CD4-positive, alpha-beta memory T cell (primary cell): Measurements from ENCODE around the gene IL26. TPM values are rescaled to one million over a fixed set of nuclear protein-coding genes. Genes with fewer than 3 reads are reported as not detected.
A peak's percentile ranks its signal among the peaks of the same experiment; 100 is the strongest.

Experiments used
- CTCF ChIA-PET: fragments of 350-600 bp; sonication (Branson Sonifier 250); formaldehyde crosslinking; loops from one replicate; lab custom pipeline; 2021; ENCODE audit warnings: inconsistent platforms; ENCODE audit not compliant: partially characterized antibody; lab: Charles Lee
- POLR2A ChIA-PET: fragments of 350-600 bp; sonication (Branson Sonifier 250); formaldehyde crosslinking; loops from one replicate; lab custom pipeline; 2021; ENCODE audit not compliant: partially characterized antibody; lab: Charles Lee
- DNase-seq, 5 donors: peaks; one replicate each; pipeline versions ENCODE4 v3.0.0 to v3.0.0-alpha.2; 2020 to 2022; ENCODE audit warnings: mixed read lengths in 1 of 5
- H3K27ac ChIP-seq: one replicate; pipeline ENCODE4 v1.7.0; 2013; ENCODE audit warnings: low read depth, low read length
- H3K27me3 ChIP-seq: 2 replicates; pipeline ENCODE4 v1.7.0; 2013; ENCODE audit warnings: mild to moderate bottlenecking, low read length, moderate library complexity; ENCODE audit not compliant: insufficient read depth
- H3K36me3 ChIP-seq: 2 replicates; pipeline ENCODE4 v1.7.0; 2013; ENCODE audit warnings: mild to moderate bottlenecking, low read length, moderate library complexity; ENCODE audit not compliant: insufficient read depth
- H3K4me1 ChIP-seq: 2 replicates; pipeline ENCODE4 v1.7.0; 2013; ENCODE audit warnings: mild to moderate bottlenecking, low read length, moderate library complexity; ENCODE audit not compliant: insufficient read depth
- H3K4me3 ChIP-seq, 2 donors: one replicate each; pipeline ENCODE4 v1.7.0; 2013; ENCODE audit warnings: low read length in 2 of 2, mild to moderate bottlenecking in 1 of 2
- H3K9me3 ChIP-seq, 2 donors: one replicate each; pipeline ENCODE4 v1.7.0; 2013; ENCODE audit warnings: low read length in 2 of 2, control low read depth in 1 of 2; ENCODE audit not compliant: control insufficient read depth in 1 of 2
- H3K27ac Mint-ChIP-seq, 7 donors: one replicate each; pipeline ENCODE4 v1.8.0; 2020 to 2021; ENCODE audit warnings: mixed read lengths in 7 of 7, mild to moderate bottlenecking in 6 of 7, inconsistent platforms in 3 of 7, moderate library complexity in 3 of 7
- H3K27me3 Mint-ChIP-seq, 2 donors: one replicate each; pipeline ENCODE4 v1.8.0; 2020 to 2021; ENCODE audit warnings: mixed read lengths in 2 of 2
- H3K36me3 Mint-ChIP-seq, 2 donors: one replicate each; pipeline ENCODE4 v1.8.0; 2020 to 2021; ENCODE audit warnings: mixed read lengths in 2 of 2, inconsistent platforms in 1 of 2, mild to moderate bottlenecking in 1 of 2
- H3K4me1 Mint-ChIP-seq, 4 donors: one replicate each; pipeline ENCODE4 v1.8.0; 2020 to 2021; ENCODE audit warnings: mixed read lengths in 4 of 4, mild to moderate bottlenecking in 1 of 4
- H3K4me3 Mint-ChIP-seq, 8 donors: one replicate each; pipeline ENCODE4 v1.8.0; 2020 to 2021; ENCODE audit warnings: mixed read lengths in 8 of 8, mild to moderate bottlenecking in 7 of 8, moderate library complexity in 6 of 8, inconsistent platforms in 3 of 8
- H3K9me3 Mint-ChIP-seq, 8 donors: one replicate each; pipeline ENCODE4 v1.8.0; 2020 to 2021; ENCODE audit warnings: mixed read lengths in 8 of 8, mild to moderate bottlenecking in 5 of 8, inconsistent platforms in 3 of 8, moderate library complexity in 1 of 8
- intact Hi-C: fragments of 100-400 bp; cut with micrococcal nuclease; formaldehyde crosslinking; loops from one replicate; pipeline ENCODE4 v1.15.1; 2023
- polyA plus RNA-seq, 2 donors: library from polyadenylated mRNA; unstranded; fragments of 300-500 nt; fragmentation: Illumina TruSeq; gene quantifications; one replicate each; pipeline ENCODE4 v1.2.3, GENCODE V29; 2021
- total RNA-seq, 2 experiments: library from RNA; stranded (reverse); gene quantifications; one replicate each; pipeline ENCODE4 v1.2.3, GENCODE V29; 2021

Gene IL26
- total and polyA plus RNA-seq, 4 experiments from 2014 or later: 0.30 TPM; not detected in 3

GRCh38 chr12:68159681-68160304 is 65.8 kb downstream of the IL26 start, which contains the start of gene IFNG:
Gene IFNG, minus strand, starts transcription at chr12:68159740. Its CDS starts 125 bp downstream, at chr12:68159615.
- H3K4me1 Mint-ChIP-seq: peaks cover 17 to 53% (median 32%) of the 10 kb centered on the region in 4 donors
- no peaks in the 10 kb centered on the region for H3K9me3 Mint-ChIP-seq
- intact Hi-C loops: loop anchor here (2.0 kb wide), 2 partner anchors 15 to 159 kb away; no protein-coding TSS in a partner anchor
- DNase-seq: peak; percentile 58 to 63 (median 59)
- no peaks in the 10 kb centered on the region for H3K9me3 ChIP-seq
- POLR2A ChIA-PET: interaction anchor here (0.8 to 3.4 kb wide), 7 partner anchors 16 to 169 kb away, joined by 3 to 13 read pairs (median 6); no protein-coding TSS in a partner anchor
- no peaks in the 10 kb centered on the region for H3K36me3 ChIP-seq
- peak within 1 kb of the TSS; percentile 41 for H3K27ac ChIP-seq
- peak within 1 kb of the TSS in 1 of 2 donors; percentile 24 for H3K4me3 ChIP-seq
- no peaks in the 10 kb centered on the region for H3K27me3 ChIP-seq
- H3K27ac Mint-ChIP-seq: peak within 1 kb of the TSS; percentile 24 to 87 (median 64)
- H3K4me1 ChIP-seq: peaks cover 50% of the 10 kb centered on the region
- H3K27me3 Mint-ChIP-seq: no peaks in the 10 kb centered on the region
- H3K4me3 Mint-ChIP-seq: peak within 1 kb of the TSS; percentile 49 to 80 (median 76)
- H3K36me3 Mint-ChIP-seq: peaks cover 2 to 4% of the 10 kb centered on the region in 2 donors
- CTCF ChIA-PET: interaction anchor here (1.2 to 5.1 kb wide), 8 partner anchors 12 to 804 kb away, joined by 5 to 104 read pairs (median 26); no protein-coding TSS in a partner anchor

DNA sequence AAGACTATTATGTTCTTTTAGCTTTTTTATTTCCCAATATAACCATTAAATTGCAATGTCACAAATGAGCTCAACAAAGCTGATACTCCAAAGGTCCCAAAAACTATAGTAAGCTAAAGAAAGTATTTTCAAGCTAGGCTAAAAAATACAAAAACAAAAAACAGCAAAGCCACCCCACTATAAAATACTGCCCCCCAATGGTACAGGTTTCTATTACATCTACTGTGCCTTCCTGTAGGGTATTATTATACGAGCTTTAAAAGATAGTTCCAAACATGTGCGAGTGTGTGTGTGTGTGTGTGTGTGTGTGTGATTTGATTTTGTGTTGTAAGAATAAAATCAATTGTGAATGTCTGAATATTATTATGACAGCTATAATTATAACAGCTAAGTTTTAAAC is 67.2 kb downstream of the IL26 start:
- no peak overlapping the region for H3K27ac ChIP-seq
- H3K4me1 Mint-ChIP-seq: peaks cover 14 to 47% (median 28%) of the 10 kb centered on the region in 4 donors
- no peaks in the 10 kb centered on the region for H3K36me3 ChIP-seq
- peaks cover 42% of the 10 kb centered on the region for H3K4me1 ChIP-seq
- peak overlapping the region in 4 of 7 donors; percentile 13 to 66 (median 42) for H3K27ac Mint-ChIP-seq
- peak; percentile 37 to 63 (median 53) for DNase-seq
- H3K27me3 ChIP-seq: no peaks in the 10 kb centered on the region
- intact Hi-C loops: loop anchor here (1.0 to 2.0 kb wide), 4 partner anchors 16 to 158 kb away; no protein-coding TSS in a partner anchor
- no peak overlapping the region for H3K4me3 ChIP-seq
- H3K36me3 Mint-ChIP-seq: peaks cover 2 to 7% of the 10 kb centered on the region in 2 donors
- CTCF ChIA-PET: interaction anchor here (0.6 to 5.1 kb wide), 41 partner anchors 9 to 804 kb away, joined by 3 to 104 read pairs (median 5); partner anchors contain the start of gene IFNG-AS1
- POLR2A ChIA-PET: interaction anchor here (0.7 to 3.4 kb wide), 12 partner anchors 16 to 167 kb away, joined by 3 to 13 read pairs (median 4); no protein-coding TSS in a partner anchor
- no peaks in the 10 kb centered on the region for H3K9me3 Mint-ChIP-seq
- H3K9me3 ChIP-seq: no peaks in the 10 kb centered on the region
- peak overlapping the region; percentile 1 to 75 (median 58) for H3K4me3 Mint-ChIP-seq
- H3K27me3 Mint-ChIP-seq: no peaks in the 10 kb centered on the region

DNA sequence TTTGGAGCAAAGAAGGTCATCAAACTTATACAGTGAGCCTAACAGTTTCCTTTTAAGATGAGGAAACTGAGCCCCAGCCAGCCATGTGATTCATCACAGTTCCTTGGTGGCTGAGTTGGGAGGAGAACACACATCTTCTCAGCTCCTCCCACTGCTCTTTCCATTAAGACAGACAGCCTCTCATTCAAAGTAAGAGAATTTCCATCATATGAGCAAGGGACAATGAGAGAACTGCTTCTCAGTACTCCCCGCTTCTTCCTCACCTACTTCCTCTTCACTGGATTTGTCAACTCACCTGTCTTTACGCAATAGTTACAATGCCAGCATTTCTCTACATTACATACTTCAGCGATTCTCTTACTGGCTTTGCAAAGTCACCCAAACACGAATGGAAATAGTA is 68.2 kb downstream of the IL26 start:
- no peaks in the 10 kb centered on the region for H3K9me3 Mint-ChIP-seq
- ChIA-PET CTCF (interaction anchor here (1.0 to 5.1 kb wide), 23 partner anchors 13 to 803 kb away, joined by 3 to 104 read pairs (median 10); no protein-coding TSS in a partner anchor), POLR2A (interaction anchor here (0.7 to 3.4 kb wide), 6 partner anchors 17 to 531 kb away, joined by 3 to 13 read pairs (median 4); no protein-coding TSS in a partner anchor)
- DNase-seq: no peak
- H3K4me3 Mint-ChIP-seq: peak overlapping the region; percentile 4 to 75 (median 43)
- H3K27ac ChIP-seq: no peak overlapping the region
- H3K4me1 ChIP-seq: peaks cover 42% of the 10 kb centered on the region
- H3K4me3 ChIP-seq: peak overlapping the region in 1 of 2 donors; percentile 15
- no peaks in the 10 kb centered on the region for H3K36me3 ChIP-seq
- no peaks in the 10 kb centered on the region for H3K27me3 ChIP-seq
- H3K9me3 ChIP-seq: no peaks in the 10 kb centered on the region
- H3K36me3 Mint-ChIP-seq: peaks cover 2 to 11% of the 10 kb centered on the region in 2 donors
- peak overlapping the region in 1 of 7 donors; percentile 25 for H3K27ac Mint-ChIP-seq
- H3K4me1 Mint-ChIP-seq: peaks cover 14 to 37% (median 27%) of the 10 kb centered on the region in 4 donors
- intact Hi-C loops: no loop called here
- no peaks in the 10 kb centered on the region for H3K27me3 Mint-ChIP-seq

GRCh38 chr12:68156636-68157035 is 69.0 kb downstream of the IL26 start:
- Mint-ChIP-seq H3K36me3 (peaks cover 2 to 11% of the 10 kb centered on the region in 2 donors), H3K27me3 (no peaks in the 10 kb centered on the region), H3K9me3 (no peaks in the 10 kb centered on the region), H3K4me1 (peaks cover 14 to 37% (median 27%) of the 10 kb centered on the region in 4 donors), H3K27ac (peak overlapping the region in 3 of 7 donors; percentile 18 to 53 (median 20)), H3K4me3 (peak overlapping the region in 2 of 8 donors; percentile 9 to 32)
- H3K9me3 ChIP-seq: no peaks in the 10 kb centered on the region
- H3K4me3 ChIP-seq: no peak overlapping the region
- DNase-seq: no peak
- intact Hi-C loops: no loop called here
- H3K4me1 ChIP-seq: peaks cover 42% of the 10 kb centered on the region
- H3K27me3 ChIP-seq: no peaks in the 10 kb centered on the region
- H3K36me3 ChIP-seq: no peaks in the 10 kb centered on the region
- POLR2A ChIA-PET: interaction anchor here (1.1 to 3.4 kb wide), 2 partner anchors 18 to 43 kb away, joined by 3 to 13 read pairs; no protein-coding TSS in a partner anchor
- CTCF ChIA-PET: interaction anchor here (0.8 to 5.1 kb wide), 13 partner anchors 9 to 801 kb away, joined by 3 to 104 read pairs (median 19); no protein-coding TSS in a partner anchor
- no peak overlapping the region for H3K27ac ChIP-seq

GRCh38 chr12:68154779-68155178 is 70.8 kb downstream of the IL26 start:
- CTCF ChIA-PET: interaction anchor here (0.9 to 5.1 kb wide), 2 partner anchors 68 to 112 kb away, joined by 3 to 61 read pairs; no protein-coding TSS in a partner anchor
- POLR2A ChIA-PET: no interaction called here

More at GRCh38 chr12:68154779-68155178, 70.8 kb downstream of the IL26 start:
- no peaks in the 10 kb centered on the region for H3K27me3 ChIP-seq
- Mint-ChIP-seq H3K27me3 (no peaks in the 10 kb centered on the region), H3K4me1 (peaks cover 12 to 33% (median 23%) of the 10 kb centered on the region in 4 donors), H3K4me3 (no peak overlapping the region), H3K9me3 (no peaks in the 10 kb centered on the region), H3K36me3 (peaks cover 2 to 11% of the 10 kb centered on the region in 2 donors), H3K27ac (no peak overlapping the region)
- H3K4me1 ChIP-seq: peaks cover 39% of the 10 kb centered on the region
- intact Hi-C loops: no loop called here
- no peak for DNase-seq
- H3K4me3 ChIP-seq: no peak overlapping the region
- H3K36me3 ChIP-seq: no peaks in the 10 kb centered on the region
- no peaks in the 10 kb centered on the region for H3K9me3 ChIP-seq
- H3K27ac ChIP-seq: no peak overlapping the region

Other genes starting within 250 kb of the IL26 start
- 10 to 100 TPM; 11.7 to 14.5 TPM for gene IFNG-AS1, start 236.4 kb downstream of the IL26 start, total RNA-seq
- gene IFNG-AS1, start 236.4 kb downstream of the IL26 start, polyA plus RNA-seq: 10 to 100 TPM in 1 of 2 donors, 1 to 10 TPM in 1; 4.6 to 11.3 TPM
- under 1 TPM; 0.55 to 0.73 TPM for gene IFNG, start 66.1 kb downstream of the IL26 start, total RNA-seq
- gene IFNG, start 66.1 kb downstream of the IL26 start, polyA plus RNA-seq: 1 to 10 TPM; 2.8 to 3.0 TPM
- not detected for gene IL22, start 27.8 kb upstream of the IL26 start, total RNA-seq
- gene IL22, start 27.8 kb upstream of the IL26 start, polyA plus RNA-seq: under 1 TPM in 1 of 2 donors, not detected in 1; 0.67 TPM
- gene MDM1, start 106.6 kb upstream of the IL26 start, total RNA-seq: 10 to 100 TPM; 27.0 to 29.4 TPM
- 10 to 100 TPM; 11.7 to 13.0 TPM for gene MDM1, start 106.6 kb upstream of the IL26 start, polyA plus RNA-seq